ENCODE data around the gene KIAA0319L.

DNA sequence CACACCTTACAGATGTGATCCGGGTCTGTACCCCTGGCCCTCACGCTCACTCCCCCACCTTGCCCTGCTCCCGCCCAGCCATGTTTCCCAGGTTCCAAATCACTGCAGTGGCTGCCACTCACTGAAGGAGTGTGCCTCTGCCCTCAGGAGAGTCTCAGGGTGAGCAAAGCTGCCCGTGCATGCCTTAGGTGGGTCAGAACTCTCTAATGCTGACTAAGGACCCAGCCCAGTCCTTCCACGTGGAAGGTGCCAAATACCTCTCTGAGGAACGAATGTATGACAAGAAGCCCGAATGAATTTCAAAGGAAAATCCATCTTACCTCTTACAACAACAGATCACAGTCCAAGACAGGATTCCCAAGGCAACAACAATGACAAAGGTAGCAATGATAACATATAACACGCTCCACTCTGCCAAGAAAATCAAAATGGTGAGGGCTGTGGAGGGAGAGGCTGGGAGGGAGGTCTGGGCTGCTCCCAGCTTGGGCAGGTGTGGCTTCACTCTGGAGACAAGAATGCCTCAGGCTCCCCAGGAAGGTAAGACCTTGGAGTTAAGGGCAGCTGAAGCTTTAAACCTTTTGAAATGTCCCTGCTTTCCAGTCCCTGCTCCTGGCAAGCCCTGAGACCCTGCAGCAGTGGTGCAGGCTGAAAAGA is 115.2 kb downstream of the KIAA0319L start:
- TF ChIP-seq, protein P1, sequence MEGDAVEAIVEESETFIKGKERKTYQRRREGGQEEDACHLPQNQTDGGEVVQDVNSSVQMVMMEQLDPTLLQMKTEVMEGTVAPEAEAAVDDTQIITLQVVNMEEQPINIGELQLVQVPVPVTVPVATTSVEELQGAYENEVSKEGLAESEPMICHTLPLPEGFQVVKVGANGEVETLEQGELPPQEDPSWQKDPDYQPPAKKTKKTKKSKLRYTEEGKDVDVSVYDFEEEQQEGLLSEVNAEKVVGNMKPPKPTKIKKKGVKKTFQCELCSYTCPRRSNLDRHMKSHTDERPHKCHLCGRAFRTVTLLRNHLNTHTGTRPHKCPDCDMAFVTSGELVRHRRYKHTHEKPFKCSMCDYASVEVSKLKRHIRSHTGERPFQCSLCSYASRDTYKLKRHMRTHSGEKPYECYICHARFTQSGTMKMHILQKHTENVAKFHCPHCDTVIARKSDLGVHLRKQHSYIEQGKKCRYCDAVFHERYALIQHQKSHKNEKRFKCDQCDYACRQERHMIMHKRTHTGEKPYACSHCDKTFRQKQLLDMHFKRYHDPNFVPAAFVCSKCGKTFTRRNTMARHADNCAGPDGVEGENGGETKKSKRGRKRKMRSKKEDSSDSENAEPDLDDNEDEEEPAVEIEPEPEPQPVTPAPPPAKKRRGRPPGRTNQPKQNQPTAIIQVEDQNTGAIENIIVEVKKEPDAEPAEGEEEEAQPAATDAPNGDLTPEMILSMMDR (conservative IDR thresholded peaks at IDR 0.05; ENCODE audit: low read length): no peak
- TF ChIP-seq EZH2phosphoT487 (IDR thresholded peaks at IDR 0.05; ENCODE audit: borderline replicate concordance, low read depth, low read length): no peak

Measured in OCI-LY7 (cell line).